ENCODE results near the gene WWTR1. TPM values are rescaled to one million over a fixed set of nuclear protein-coding genes. Genes with fewer than 3 reads are reported as not detected.

WWTR1 gene
- total RNA-seq, 1 experiment from 2014 or later: 24.4 TPM

DNA sequence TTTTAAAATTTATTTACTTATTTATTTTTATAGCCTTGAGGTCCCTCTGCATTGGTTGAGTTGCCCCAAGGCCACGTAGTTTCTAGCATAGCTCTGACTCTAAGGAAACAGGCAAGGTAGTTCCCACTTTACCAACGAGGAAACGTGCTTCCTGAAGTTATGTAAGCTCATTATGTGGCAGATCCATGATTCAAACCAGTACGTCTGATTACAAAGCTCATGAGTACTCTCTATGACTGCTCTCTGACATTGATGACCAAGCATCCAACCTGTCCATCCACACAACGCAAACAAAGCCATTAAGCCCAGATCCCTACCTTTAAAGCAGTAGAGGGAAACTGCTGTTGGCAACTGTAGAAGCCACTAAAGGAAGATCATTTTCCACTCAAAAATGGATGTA is 25.6 kb downstream of the WWTR1 start:
- H3K36me3 Mint-ChIP-seq (ENCODE audit: insufficient read depth in 1 of 3, low read depth in 3 of 3): peaks cover 2 to 12% (median 12%) of the 10 kb centered on the region in 3 experiments; a peak in 4 of 7 replicates

More for the DNA sequence above, 25.6 kb downstream of the WWTR1 start:
- Histone ChIP-seq H3K79me2 (ENCODE audit: insufficient read depth, low read length) (peaks cover 3% of the 10 kb centered on the region; the same call in 1 of the 2 replicates), H3K4me2 (ENCODE audit: insufficient read depth, insufficient read length, low read length) (no peak overlapping the region), H2BK20ac (ENCODE audit: low read depth, low read length, poor library complexity, severe bottlenecking) (no peak overlapping the region), H3K23ac (ENCODE audit: insufficient read length, low read depth, low read length) (no peak overlapping the region), H3K14ac (ENCODE audit: insufficient read depth, low read length) (no peak overlapping the region), H4K20me1 (ENCODE audit: control insufficient read depth, insufficient read depth, insufficient read length) (no peaks in the 10 kb centered on the region), H2BK15ac (ENCODE audit: low read depth, low read length) (no peak overlapping the region), H3K79me1 (ENCODE audit: insufficient read depth, low read depth, low read length, poor library complexity, severe bottlenecking) (peaks cover 3% of the 10 kb centered on the region), H4K5ac (ENCODE audit: insufficient read length, low read depth, low read length) (no peak overlapping the region), H3K18ac (ENCODE audit: insufficient read length, low read depth, low read length) (no peak overlapping the region), H3K9ac (ENCODE audit: extremely low read depth, insufficient read length, low read length) (no peak overlapping the region), H3K9me3 (ENCODE audit: control insufficient read depth, low read depth, low read length) (no peaks in the 10 kb centered on the region), H3K4me1 (ENCODE audit: insufficient read depth, low read length) (no peaks in the 10 kb centered on the region; the same call in 1 of the 2 replicates), H3T11ph (ENCODE audit: low read length) (no peak overlapping the region), H2AK5ac (ENCODE audit: insufficient read length, low read length) (no peak overlapping the region), H3K56ac (ENCODE audit: insufficient read length, low read depth, low read length) (no peak overlapping the region), H3K4ac (ENCODE audit: low read depth, low read length) (no peak overlapping the region), H3K23me2 (ENCODE audit: insufficient read length, low read depth, low read length, poor library complexity, severe bottlenecking) (no peaks in the 10 kb centered on the region), H3K27me3 (ENCODE audit: insufficient read depth, low read length) (no peaks in the 10 kb centered on the region), H3K27ac (ENCODE audit: insufficient read length, low read depth, low read length) (no peak overlapping the region), H2BK120ac (ENCODE audit: low read depth, low read length, poor library complexity, severe bottlenecking) (no peak overlapping the region), H2BK12ac (ENCODE audit: insufficient read length, low read depth, low read length) (no peak overlapping the region), H4K8ac (replicated peaks; ENCODE audit: insufficient read length, low read depth, low read length) (no peak overlapping the region), H2BK5ac (ENCODE audit: insufficient read length, low read length) (no peak overlapping the region), H4K91ac (ENCODE audit: insufficient read length, low read depth, low read length) (no peak overlapping the region), H2AFZ (ENCODE audit: low read length) (no peak overlapping the region)
- Mint-ChIP-seq H3K27me3 (ENCODE audit: low read depth) (no peaks in the 10 kb centered on the region), H3K4me1 (peaks cover 18 to 25% of the 10 kb centered on the region in 2 experiments), H3K27ac (no peak overlapping the region), H3K4me3 (no peak overlapping the region), H3K9me3 (no peaks in the 10 kb centered on the region; a peak in 1 of 5 replicates)
- no peak for DNase-seq
- TF ChIP-seq, protein P1, sequence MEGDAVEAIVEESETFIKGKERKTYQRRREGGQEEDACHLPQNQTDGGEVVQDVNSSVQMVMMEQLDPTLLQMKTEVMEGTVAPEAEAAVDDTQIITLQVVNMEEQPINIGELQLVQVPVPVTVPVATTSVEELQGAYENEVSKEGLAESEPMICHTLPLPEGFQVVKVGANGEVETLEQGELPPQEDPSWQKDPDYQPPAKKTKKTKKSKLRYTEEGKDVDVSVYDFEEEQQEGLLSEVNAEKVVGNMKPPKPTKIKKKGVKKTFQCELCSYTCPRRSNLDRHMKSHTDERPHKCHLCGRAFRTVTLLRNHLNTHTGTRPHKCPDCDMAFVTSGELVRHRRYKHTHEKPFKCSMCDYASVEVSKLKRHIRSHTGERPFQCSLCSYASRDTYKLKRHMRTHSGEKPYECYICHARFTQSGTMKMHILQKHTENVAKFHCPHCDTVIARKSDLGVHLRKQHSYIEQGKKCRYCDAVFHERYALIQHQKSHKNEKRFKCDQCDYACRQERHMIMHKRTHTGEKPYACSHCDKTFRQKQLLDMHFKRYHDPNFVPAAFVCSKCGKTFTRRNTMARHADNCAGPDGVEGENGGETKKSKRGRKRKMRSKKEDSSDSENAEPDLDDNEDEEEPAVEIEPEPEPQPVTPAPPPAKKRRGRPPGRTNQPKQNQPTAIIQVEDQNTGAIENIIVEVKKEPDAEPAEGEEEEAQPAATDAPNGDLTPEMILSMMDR (conservative IDR thresholded peaks at IDR 0.05): no peak
- WGBS (ENCODE audit: extremely low coverage, insufficient read length, low lambda C conversion rate): no CpG with 5 or more reads among the region's 5 CpGs
